ENCODE measurements around the gene FARS2.

DNA sequence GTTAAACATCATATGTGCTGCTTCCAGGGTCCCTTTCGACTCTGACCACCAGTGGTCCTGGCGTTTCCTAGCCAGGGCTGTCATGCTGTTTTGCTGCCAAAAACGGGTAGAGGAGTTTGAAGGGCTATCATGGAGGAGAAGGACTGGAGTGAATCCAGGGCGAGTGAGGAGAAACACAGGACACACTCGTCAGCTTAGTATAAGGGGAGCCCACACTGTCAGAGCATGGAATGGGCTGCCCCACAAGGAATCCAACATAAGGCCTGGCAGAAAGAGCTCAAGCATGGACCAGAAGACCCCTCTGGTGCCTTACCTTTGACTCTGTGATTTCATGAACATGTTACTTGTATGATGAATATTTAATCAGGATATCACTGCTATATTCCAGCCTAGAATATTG, 498.3 kb downstream of the FARS2 start:
- TF ChIP-seq, protein P1, sequence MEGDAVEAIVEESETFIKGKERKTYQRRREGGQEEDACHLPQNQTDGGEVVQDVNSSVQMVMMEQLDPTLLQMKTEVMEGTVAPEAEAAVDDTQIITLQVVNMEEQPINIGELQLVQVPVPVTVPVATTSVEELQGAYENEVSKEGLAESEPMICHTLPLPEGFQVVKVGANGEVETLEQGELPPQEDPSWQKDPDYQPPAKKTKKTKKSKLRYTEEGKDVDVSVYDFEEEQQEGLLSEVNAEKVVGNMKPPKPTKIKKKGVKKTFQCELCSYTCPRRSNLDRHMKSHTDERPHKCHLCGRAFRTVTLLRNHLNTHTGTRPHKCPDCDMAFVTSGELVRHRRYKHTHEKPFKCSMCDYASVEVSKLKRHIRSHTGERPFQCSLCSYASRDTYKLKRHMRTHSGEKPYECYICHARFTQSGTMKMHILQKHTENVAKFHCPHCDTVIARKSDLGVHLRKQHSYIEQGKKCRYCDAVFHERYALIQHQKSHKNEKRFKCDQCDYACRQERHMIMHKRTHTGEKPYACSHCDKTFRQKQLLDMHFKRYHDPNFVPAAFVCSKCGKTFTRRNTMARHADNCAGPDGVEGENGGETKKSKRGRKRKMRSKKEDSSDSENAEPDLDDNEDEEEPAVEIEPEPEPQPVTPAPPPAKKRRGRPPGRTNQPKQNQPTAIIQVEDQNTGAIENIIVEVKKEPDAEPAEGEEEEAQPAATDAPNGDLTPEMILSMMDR (IDR thresholded peaks at IDR 0.05; ENCODE audit: poor library complexity), result no peak
- TF ChIP-seq EZH2phosphoT487 (IDR thresholded peaks at IDR 0.05; ENCODE audit: low read depth, severe bottlenecking, unreplicated experiment) (no peak), EZH2 (IDR thresholded peaks at IDR 0.05; ENCODE audit: borderline replicate concordance) (no peak)

Measured in hepatocyte (in vitro differentiated cells).